Neural cell (in vitro differentiated cells): ENCODE measurements around the gene NHEJ1. TPM values are rescaled to one million over a fixed set of nuclear protein-coding genes. Genes with fewer than 3 reads are reported as not detected.
A peak's percentile ranks its signal among the peaks of the same experiment; 100 is the strongest.

ENCODE experiments used
- H2AFZ ChIP-seq: fragments of 200-600, 300-800 bp; sonication (generic), shearing (Covaris generic); 2 replicates; pipeline ENCODE4 v1.6.0; 2014; ENCODE audit warnings: low read depth, mild to moderate bottlenecking, antibody characterized with exemption, low read length, moderate library complexity
- H3F3A ChIP-seq: fragments of 200-600 bp; shearing (Covaris generic); 2 replicates; pipeline ENCODE4 v1.6.1; 2016; ENCODE audit warnings: mild to moderate bottlenecking, moderate library complexity, mixed read lengths, antibody characterized with exemption, low read length; ENCODE audit not compliant: insufficient read depth, poor library complexity, severe bottlenecking
- H3K27ac ChIP-seq: fragments of 200-600, 300-800 bp; sonication (generic), shearing (Covaris generic); 2 replicates; pipeline ENCODE4 v1.5.1; 2014; ENCODE audit warnings: mild to moderate bottlenecking, low read length, moderate library complexity
- H3K27me3 ChIP-seq: fragments of 300-800, 200-600 bp; sonication (generic), shearing (Covaris generic); 2 replicates; pipeline ENCODE4 v1.6.0; 2014; ENCODE audit warnings: mild to moderate bottlenecking, low read depth, low read length, moderate library complexity; ENCODE audit not compliant: insufficient read depth
- H3K36me3 ChIP-seq: fragments of 300-800, 200-600 bp; sonication (generic), shearing (Covaris generic); 2 replicates; pipeline ENCODE4 v1.5.1; 2014; ENCODE audit warnings: mild to moderate bottlenecking, antibody characterized with exemption, low read length, moderate library complexity; ENCODE audit not compliant: insufficient read depth
- H3K4me2 ChIP-seq: fragments of 300-800, 200-600 bp; sonication (generic), shearing (Covaris generic); 2 replicates; pipeline ENCODE4 v1.6.0; 2014; ENCODE audit warnings: mild to moderate bottlenecking, low read length
- H3K4me3 ChIP-seq: fragments of 300-800, 200-600 bp; sonication (generic), shearing (Covaris generic); 2 replicates; pipeline ENCODE4 v1.5.1; 2014; ENCODE audit warnings: mild to moderate bottlenecking, low read length, moderate library complexity
- H3K79me2 ChIP-seq: fragments of 200-600 bp; shearing (Covaris generic); replicated peaks from 2 replicates; pipeline ENCODE4 v1.6.0; 2014; ENCODE audit warnings: mild to moderate bottlenecking, low read length, moderate library complexity; ENCODE audit not compliant: insufficient read depth
- H3K9ac ChIP-seq: fragments of 300-800, 200-600 bp; sonication (generic), shearing (Covaris generic); 2 replicates; pipeline ENCODE4 v1.6.1; 2016; ENCODE audit warnings: mild to moderate bottlenecking, low read length, mixed read lengths
- H3K9me2 ChIP-seq: fragments of 200-600 bp; shearing (Covaris generic); 2 replicates; pipeline ENCODE4 v1.6.1; 2016; ENCODE audit warnings: mild to moderate bottlenecking, low read length, mixed read lengths; ENCODE audit not compliant: insufficient read depth
- H3K9me3 ChIP-seq: fragments of 200-600, 300-800 bp; sonication (generic), shearing (Covaris generic); 2 replicates; pipeline ENCODE4 v1.6.1; 2016; ENCODE audit warnings: mild to moderate bottlenecking, mixed run types, low read length, moderate library complexity, mixed read lengths
- H4K20me1 ChIP-seq: fragments of 200-600 bp; shearing (Covaris generic); 2 replicates; pipeline ENCODE4 v1.6.1; 2016; ENCODE audit warnings: mild to moderate bottlenecking, mixed run types; ENCODE audit not compliant: insufficient read depth
- CTCF ChIP-seq: fragments of 450-650 bp; IDR thresholded peaks from 2 replicates; pipeline ENCODE4 v1.5.1; 2014; ENCODE audit warnings: antibody characterized with exemption, mild to moderate bottlenecking, moderate library complexity; ENCODE audit not compliant: poor library complexity, severe bottlenecking
- EP300 ChIP-seq: fragments of 450-650 bp; conservative IDR thresholded peaks from 2 replicates; pipeline ENCODE4 v1.6.1; 2014; ENCODE audit warnings: antibody characterized with exemption, mild to moderate bottlenecking, moderate library complexity; ENCODE audit not compliant: poor library complexity, severe bottlenecking
- EZH2 ChIP-seq: fragments of 200-600, 300-800 bp; shearing (Covaris generic), sonication (generic); IDR thresholded peaks from 2 replicates; pipeline ENCODE4 v1.6.1; 2014; ENCODE audit warnings: antibody characterized with exemption, low read length, borderline replicate concordance, mild to moderate bottlenecking; ENCODE audit not compliant: insufficient read depth, poor library complexity, severe bottlenecking
- MXI1 ChIP-seq: fragments of 450-650 bp; conservative IDR thresholded peaks from 2 replicates; pipeline ENCODE4 v1.6.1; 2014; ENCODE audit warnings: antibody characterized with exemption, mild to moderate bottlenecking; ENCODE audit not compliant: poor library complexity, severe bottlenecking
- POLR2AphosphoS5 ChIP-seq: IDR thresholded peaks from 2 replicates; pipeline ENCODE4 v1.6.1; 2012
- RAD21 ChIP-seq: fragments of 450-650 bp; conservative IDR thresholded peaks from 2 replicates; pipeline ENCODE4 v1.6.1; 2014; ENCODE audit warnings: antibody characterized with exemption, mild to moderate bottlenecking, moderate library complexity
- REST ChIP-seq: IDR thresholded peaks from 2 replicates; pipeline ENCODE4 v1.6.1; 2012; ENCODE audit warnings: borderline replicate concordance
- SMC3 ChIP-seq: fragments of 450-650 bp; conservative IDR thresholded peaks from 2 replicates; pipeline ENCODE4 v1.6.1; 2014; ENCODE audit warnings: antibody characterized with exemption, mild to moderate bottlenecking, moderate library complexity; ENCODE audit not compliant: poor library complexity
- TAF1 ChIP-seq: IDR thresholded peaks from 2 replicates; pipeline ENCODE4 v1.6.1; 2012; ENCODE audit warnings: low read depth
- polyA plus RNA-seq: library from polyadenylated mRNA; depleted of rRNA; stranded (reverse); fragments of >200 nt; gene quantifications from 2 replicates; pipeline ENCODE4 v1.2.3, GENCODE V29; 2014

NHEJ1 gene
- polyA plus RNA-seq, 1 donor from 2014 or later: 12.7 TPM

- no peaks in the 10 kb centered on the region for H4K20me1 ChIP-seq
- no peaks in the 10 kb centered on the region for H3K9me2 ChIP-seq
- no peaks in the 10 kb centered on the region for H3K79me2 ChIP-seq
- peak within 1 kb of the TSS; percentile 96 for H3K27ac ChIP-seq
- no peaks in the 10 kb centered on the region for H3K9me3 ChIP-seq
- no peaks in the 10 kb centered on the region for H3F3A ChIP-seq
- H3K36me3 ChIP-seq: no peaks in the 10 kb centered on the region
- peak within 1 kb of the TSS; percentile 87 for H2AFZ ChIP-seq
- no peaks in the 10 kb centered on the region for H3K27me3 ChIP-seq
- peak within 1 kb of the TSS; percentile 78 for H3K4me3 ChIP-seq
- H3K9ac ChIP-seq: peak within 1 kb of the TSS; percentile 90
- peak within 1 kb of the TSS; percentile 95 for H3K4me2 ChIP-seq
- TF ChIP-seq REST (peak; percentile 91), TAF1 (peak; percentile 93), SMC3 (peak; percentile 65), RAD21 (peak; percentile 47), EP300 (peak; percentile 63), MXI1 (peak; percentile 72), CTCF (peak; percentile 48), POLR2AphosphoS5 (peak; percentile 97), EZH2 (no peak)
These were observed 45.9 kb upstream of the NHEJ1 start, which contains the start of gene ZFAND2B for GRCh38 chr2:219206328-219207133. TSS of gene ZFAND2B (plus strand) at chr2:219206782. CDS start at chr2:219206988, 206 bp downstream.

DNA sequence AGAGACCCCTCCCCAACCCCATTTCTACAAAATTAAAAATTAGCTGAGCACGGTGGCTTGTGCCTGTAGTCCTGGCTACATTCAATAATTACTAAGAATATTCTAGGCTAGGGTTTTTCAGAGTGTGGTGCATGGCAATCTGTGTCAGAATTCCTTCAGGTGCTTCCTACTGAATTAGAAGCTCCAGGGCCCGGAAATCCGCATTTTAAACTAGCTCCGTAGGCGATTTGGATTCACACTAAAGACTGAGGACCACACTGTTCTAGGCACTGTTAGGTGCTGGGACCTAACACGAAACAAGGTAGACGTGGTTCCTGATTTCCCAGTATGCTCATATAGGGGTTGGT is 45.3 kb upstream of the NHEJ1 start:
- Histone ChIP-seq H3K4me2 (peak overlapping the region; percentile 76), H3K9me3 (no peaks in the 10 kb centered on the region), H4K20me1 (no peaks in the 10 kb centered on the region), H3K9me2 (no peaks in the 10 kb centered on the region), H3K79me2 (no peaks in the 10 kb centered on the region), H3K27ac (peak overlapping the region; percentile 96), H3K4me3 (peak overlapping the region; percentile 78), H3F3A (no peaks in the 10 kb centered on the region), H3K36me3 (no peaks in the 10 kb centered on the region), H3K9ac (peak overlapping the region; percentile 90), H3K27me3 (no peaks in the 10 kb centered on the region), H2AFZ (peak overlapping the region; percentile 87)
- no peak for TF ChIP-seq RAD21
- no peak for TF ChIP-seq MXI1
- no peak for TF ChIP-seq EZH2
- no peak for TF ChIP-seq EP300
- no peak for TF ChIP-seq REST
- TF ChIP-seq POLR2AphosphoS5: no peak
- no peak for TF ChIP-seq CTCF
- no peak for TF ChIP-seq SMC3
